ENCODE measurements around the gene TXNRD1. TPM values are rescaled to one million over a fixed set of nuclear protein-coding genes. Genes with fewer than 3 reads are reported as not detected.
"Not testable (repeated sequence)": the region's sequence is repeated elsewhere in the genome, so short reads cannot be mapped to it uniquely, and the experiment has no call there.

TXNRD1 gene
- total RNA-seq, 2 donors from 2014 or later, result 75.8 to 103 TPM

DNA sequence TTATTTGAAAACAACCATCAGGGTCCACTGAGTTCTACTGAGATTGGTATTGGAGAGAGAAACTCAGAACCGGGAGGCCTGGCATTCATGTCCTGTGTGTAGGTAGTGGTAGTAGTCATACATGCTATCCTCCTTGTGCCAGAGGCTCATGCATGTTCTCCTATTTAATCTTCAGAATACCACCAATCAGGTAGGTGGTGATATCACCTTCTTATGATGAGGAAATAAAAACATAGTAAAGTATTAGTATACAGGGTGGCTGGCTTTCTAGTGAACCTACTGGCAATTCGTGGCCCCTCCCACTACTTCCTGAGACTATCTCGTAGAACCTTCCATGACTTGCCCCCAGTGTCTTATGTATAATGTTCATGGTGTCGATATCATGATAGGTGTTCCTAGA, 47.4 kb downstream of the TXNRD1 start:
- no peak for ATAC-seq
- H3K36me3 Mint-ChIP-seq, result no peaks in the 10 kb centered on the region
- no peaks in the 10 kb centered on the region for H3K27me3 Mint-ChIP-seq
- no peak for DNase-seq (ENCODE audit: low spot score)
- no peaks in the 10 kb centered on the region for H3K4me1 Mint-ChIP-seq (ENCODE audit: low read depth in 2 of 2)
- H3K4me3 Mint-ChIP-seq, result no peak overlapping the region
- no peaks in the 10 kb centered on the region for H3K9me3 Mint-ChIP-seq
- no peak overlapping the region for H3K27ac Mint-ChIP-seq

DNA sequence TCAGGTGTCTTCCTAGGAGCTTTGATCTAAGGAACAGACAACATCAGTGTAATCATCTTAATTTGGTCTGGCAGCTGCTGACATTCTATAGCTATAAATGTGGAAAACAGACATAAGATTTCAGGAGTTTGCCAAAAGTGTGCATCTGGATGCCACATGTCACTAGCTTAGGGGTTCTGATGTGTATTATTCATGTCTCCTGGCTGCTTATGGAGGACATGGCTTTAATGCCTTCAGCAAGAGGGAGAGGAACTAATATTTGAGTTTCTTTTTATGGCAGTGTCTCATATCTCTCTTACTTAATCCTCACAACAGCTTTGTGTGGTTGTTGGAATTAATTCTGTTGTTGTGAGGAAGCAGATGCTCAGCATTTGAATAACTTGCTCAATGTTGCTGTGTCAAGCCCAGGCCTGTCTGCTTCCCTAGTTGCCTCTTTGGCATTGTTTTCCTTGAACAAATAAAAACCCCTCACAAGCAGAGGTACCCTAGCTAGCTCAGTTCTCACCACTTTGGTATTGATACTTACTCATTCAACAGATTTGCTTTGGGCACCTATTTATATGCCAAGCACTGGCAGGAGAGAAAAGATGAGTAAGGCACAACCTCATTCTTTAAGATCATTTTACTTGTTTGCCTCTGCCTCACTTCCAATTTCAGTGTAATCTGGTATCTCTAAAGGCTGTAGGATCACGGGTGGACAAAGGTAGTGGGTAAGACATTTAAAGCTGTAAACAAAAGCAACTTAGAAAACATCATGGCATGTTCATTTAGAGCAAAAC, 48.2 kb downstream of the TXNRD1 start:
- H3K4me1 Mint-ChIP-seq (ENCODE audit: low read depth in 2 of 2), result no peaks in the 10 kb centered on the region
- H3K9me3 Mint-ChIP-seq, result no peaks in the 10 kb centered on the region
- no peak overlapping the region for H3K4me3 Mint-ChIP-seq
- ATAC-seq (no peak), DNase-seq (ENCODE audit: low spot score) (no peak)
- no peaks in the 10 kb centered on the region for H3K36me3 Mint-ChIP-seq
- H3K27me3 Mint-ChIP-seq, result no peaks in the 10 kb centered on the region
- no peak overlapping the region for H3K27ac Mint-ChIP-seq

GRCh38 chr12:104265436-104265835, 49.9 kb downstream of the TXNRD1 start:
- not testable (repeated sequence) for H3K4me3 Mint-ChIP-seq; H3K27ac Mint-ChIP-seq; H3K9me3 Mint-ChIP-seq; ATAC-seq; H3K27me3 Mint-ChIP-seq; H3K36me3 Mint-ChIP-seq; DNase-seq (ENCODE audit: low spot score); H3K4me1 Mint-ChIP-seq (ENCODE audit: low read depth in 2 of 2)

GRCh38 chr12:104272938-104273337, 57.4 kb downstream of the TXNRD1 start:
- Mint-ChIP-seq H3K4me1 (ENCODE audit: low read depth in 2 of 2) (peaks cover 8 to 14% of the 10 kb centered on the region in 2 donors), H3K9me3 (no peaks in the 10 kb centered on the region), H3K4me3 (no peak overlapping the region), H3K36me3 (no peaks in the 10 kb centered on the region), H3K27ac (no peak overlapping the region), H3K27me3 (no peaks in the 10 kb centered on the region)
- ATAC-seq, result no peak
- no peak for DNase-seq (ENCODE audit: low spot score)

- Mint-ChIP-seq H3K9me3 (no peaks in the 10 kb centered on the region), H3K4me1 (ENCODE audit: low read depth in 2 of 2) (peaks cover 8 to 14% of the 10 kb centered on the region in 2 donors), H3K4me3 (no peak overlapping the region), H3K36me3 (no peaks in the 10 kb centered on the region), H3K27ac (no peak overlapping the region), H3K27me3 (no peaks in the 10 kb centered on the region)
- DNase-seq (ENCODE audit: low spot score), result no peak
- no peak for ATAC-seq
Measured at GRCh38 chr12:104273503-104273902, 57.9 kb downstream of the TXNRD1 start.

GRCh38 chr12:104274811-104275210, 59.2 kb downstream of the TXNRD1 start:
- no peak overlapping the region for H3K4me3 Mint-ChIP-seq
- H3K36me3 Mint-ChIP-seq, result no peaks in the 10 kb centered on the region
- H3K4me1 Mint-ChIP-seq (ENCODE audit: low read depth in 2 of 2), result peaks cover 8 to 14% of the 10 kb centered on the region in 2 donors
- H3K9me3 Mint-ChIP-seq, result no peaks in the 10 kb centered on the region
- H3K27me3 Mint-ChIP-seq, result peaks cover 0 to under 1% of the 10 kb centered on the region in 2 donors
- no peak overlapping the region for H3K27ac Mint-ChIP-seq
- no peak for ATAC-seq
- no peak for DNase-seq (ENCODE audit: low spot score)

DNA sequence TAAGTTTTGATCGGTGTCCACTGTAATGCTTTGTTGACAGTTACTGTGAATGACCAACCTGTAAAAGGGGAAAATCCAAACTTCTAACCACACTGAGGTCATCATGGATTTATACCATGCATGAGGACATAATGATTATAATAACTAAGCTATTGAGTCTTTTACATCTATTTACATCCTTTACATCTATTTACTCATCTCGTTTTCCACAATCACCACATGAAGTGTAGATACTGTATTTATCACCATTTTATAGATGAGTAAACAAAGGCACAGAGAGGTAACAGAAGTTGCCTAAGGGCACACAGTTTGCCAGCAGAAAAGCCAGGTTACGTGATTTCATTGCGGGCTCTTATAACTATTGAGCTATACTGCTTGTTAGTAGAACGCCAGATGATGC, 60.1 kb downstream of the TXNRD1 start:
- H3K9me3 Mint-ChIP-seq, result no peaks in the 10 kb centered on the region
- no peak for ATAC-seq
- peak overlapping the region; percentile 2 for H3K4me3 Mint-ChIP-seq
- H3K4me1 Mint-ChIP-seq (ENCODE audit: low read depth in 2 of 2), result peaks cover 8 to 14% of the 10 kb centered on the region in 2 donors
- DNase-seq (ENCODE audit: low spot score), result no peak
- peaks cover 3 to 7% of the 10 kb centered on the region in 2 donors for H3K27me3 Mint-ChIP-seq
- H3K36me3 Mint-ChIP-seq, result no peaks in the 10 kb centered on the region
- no peak overlapping the region for H3K27ac Mint-ChIP-seq

GRCh38 chr12:104276273-104277131, 60.9 kb downstream of the TXNRD1 start:
- ATAC-seq, result no peak
- no peaks in the 10 kb centered on the region for H3K9me3 Mint-ChIP-seq
- H3K4me1 Mint-ChIP-seq (ENCODE audit: low read depth in 2 of 2), result peaks cover 8 to 14% of the 10 kb centered on the region in 2 donors
- H3K4me3 Mint-ChIP-seq, result peak overlapping the region; percentile 2
- no peak overlapping the region for H3K27ac Mint-ChIP-seq
- H3K36me3 Mint-ChIP-seq, result no peaks in the 10 kb centered on the region
- peaks cover 7 to 15% of the 10 kb centered on the region in 2 donors for H3K27me3 Mint-ChIP-seq
- no peak for DNase-seq (ENCODE audit: low spot score)

DNA sequence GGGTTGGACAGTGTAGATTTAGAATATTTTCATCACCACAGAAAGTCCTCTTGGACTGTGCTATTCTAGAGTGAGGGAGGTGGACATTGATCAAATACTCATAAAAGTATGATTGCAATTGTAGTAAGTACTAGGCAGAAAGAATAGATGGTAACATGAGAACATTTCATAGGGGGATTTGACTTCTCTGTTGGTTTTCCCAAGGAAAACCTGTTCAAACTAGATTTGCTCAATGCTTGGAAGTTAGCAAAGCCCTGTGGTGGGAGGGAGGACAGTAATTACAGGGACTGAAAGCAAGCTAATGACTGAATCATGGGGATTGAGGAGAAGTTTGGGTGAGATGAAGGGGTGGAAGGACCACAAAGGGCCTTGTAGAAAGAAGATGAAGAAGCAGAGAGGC, 63.6 kb downstream of the TXNRD1 start:
- H3K4me3 Mint-ChIP-seq, result no peak overlapping the region
- no peaks in the 10 kb centered on the region for H3K9me3 Mint-ChIP-seq
- ATAC-seq (no peak), DNase-seq (ENCODE audit: low spot score) (no peak)
- peaks cover 8 to 10% of the 10 kb centered on the region in 2 donors for H3K4me1 Mint-ChIP-seq (ENCODE audit: low read depth in 2 of 2)
- no peaks in the 10 kb centered on the region for H3K36me3 Mint-ChIP-seq
- no peak overlapping the region for H3K27ac Mint-ChIP-seq
- H3K27me3 Mint-ChIP-seq, result peaks cover 10 to 20% of the 10 kb centered on the region in 2 donors

DNA sequence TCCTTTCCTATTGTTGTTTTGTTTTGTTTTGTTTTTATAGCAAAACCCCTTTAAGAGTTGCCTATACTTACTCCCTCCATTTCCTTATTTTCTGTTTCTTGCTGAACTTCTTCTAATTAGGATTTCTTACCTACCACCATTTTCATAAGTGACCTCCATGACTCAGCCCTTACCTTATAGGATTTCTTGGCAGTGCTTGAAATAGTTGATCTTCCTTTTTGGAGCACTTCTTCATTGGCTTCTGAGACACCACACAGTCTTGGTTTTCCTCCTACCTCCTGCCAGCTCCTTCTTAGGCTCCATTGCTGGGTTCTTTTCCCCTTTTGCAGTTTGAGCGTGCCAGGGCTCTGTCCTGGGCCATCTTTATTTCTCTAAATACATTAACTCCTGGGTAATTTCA, 64.5 kb downstream of the TXNRD1 start:
- Mint-ChIP-seq H3K27ac (no peak overlapping the region), H3K4me1 (ENCODE audit: low read depth in 2 of 2) (peaks cover 8 to 10% of the 10 kb centered on the region in 2 donors), H3K4me3 (no peak overlapping the region), H3K9me3 (no peaks in the 10 kb centered on the region), H3K27me3 (peaks cover 10 to 20% of the 10 kb centered on the region in 2 donors), H3K36me3 (no peaks in the 10 kb centered on the region)
- ATAC-seq, result no peak
- no peak for DNase-seq (ENCODE audit: low spot score)

GRCh38 chr12:104280717-104281458, 65.3 kb downstream of the TXNRD1 start:
- no peaks in the 10 kb centered on the region for H3K36me3 Mint-ChIP-seq
- DNase-seq (ENCODE audit: low spot score) (no peak), ATAC-seq (no peak)
- H3K9me3 Mint-ChIP-seq, result no peaks in the 10 kb centered on the region
- H3K4me1 Mint-ChIP-seq (ENCODE audit: low read depth in 2 of 2), result peaks cover 9 to 13% of the 10 kb centered on the region in 2 donors
- H3K4me3 Mint-ChIP-seq, result no peak overlapping the region
- H3K27me3 Mint-ChIP-seq, result peaks cover 10 to 20% of the 10 kb centered on the region in 2 donors
- H3K27ac Mint-ChIP-seq, result no peak overlapping the region

DNA sequence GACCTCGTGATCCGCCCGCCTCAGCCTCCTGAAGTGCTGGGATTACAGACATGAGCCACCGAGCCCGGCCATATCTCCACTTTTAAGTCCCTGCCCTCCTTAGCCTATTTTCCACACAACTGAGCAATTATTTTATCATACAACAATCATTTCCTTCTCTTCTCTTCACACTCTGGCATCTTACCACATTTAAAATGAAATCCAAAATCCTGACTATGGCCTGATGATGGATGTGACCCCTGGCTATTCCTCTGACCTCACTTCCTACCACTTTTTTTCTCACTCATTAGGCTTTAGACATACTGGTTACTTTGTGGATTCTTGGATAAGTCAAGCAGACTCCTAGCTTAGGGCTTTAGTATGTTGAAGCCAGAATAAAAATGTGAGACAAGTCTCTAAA, 66.1 kb downstream of the TXNRD1 start:
- no peak overlapping the region for H3K27ac Mint-ChIP-seq
- no peak for DNase-seq (ENCODE audit: low spot score)
- peaks cover 9 to 13% of the 10 kb centered on the region in 2 donors for H3K4me1 Mint-ChIP-seq (ENCODE audit: low read depth in 2 of 2)

DNA sequence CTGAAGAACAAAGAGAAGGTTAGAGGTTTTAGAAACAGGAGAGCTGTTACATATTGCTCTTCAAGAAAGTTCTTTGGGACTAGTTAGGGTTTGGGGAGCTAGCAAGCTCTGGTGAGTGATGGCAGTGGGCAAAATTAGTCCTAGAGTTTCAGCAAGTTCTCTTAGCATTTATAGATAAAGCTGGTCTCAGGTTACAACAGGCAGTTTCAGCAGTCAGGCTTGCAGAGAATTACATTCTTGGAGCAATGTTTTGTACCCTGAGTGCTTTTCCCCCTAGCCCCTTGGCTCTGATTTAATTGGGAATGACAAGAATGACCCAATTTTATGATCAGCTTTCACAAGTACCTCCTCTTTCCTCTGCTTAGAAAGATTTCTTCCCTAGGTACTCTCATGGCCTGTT, 66.5 kb downstream of the TXNRD1 start:
- DNase-seq (ENCODE audit: low spot score) (no peak), ATAC-seq (no peak)
- no peaks in the 10 kb centered on the region for H3K36me3 Mint-ChIP-seq
- no peaks in the 10 kb centered on the region for H3K9me3 Mint-ChIP-seq
- H3K27me3 Mint-ChIP-seq, result peaks cover 10 to 20% of the 10 kb centered on the region in 2 donors
- peaks cover 13 to 17% of the 10 kb centered on the region in 2 donors for H3K4me1 Mint-ChIP-seq (ENCODE audit: low read depth in 2 of 2)
- H3K4me3 Mint-ChIP-seq, result no peak overlapping the region
- no peak overlapping the region for H3K27ac Mint-ChIP-seq

More for the DNA sequence above, 66.1 kb downstream of the TXNRD1 start:
- H3K36me3 Mint-ChIP-seq, result no peaks in the 10 kb centered on the region
- H3K27me3 Mint-ChIP-seq, result peaks cover 10 to 20% of the 10 kb centered on the region in 2 donors
- H3K9me3 Mint-ChIP-seq, result no peaks in the 10 kb centered on the region
- no peak for ATAC-seq
- no peak overlapping the region for H3K4me3 Mint-ChIP-seq

All from natural killer cell treated with Interleukin-12 subunit alpha and Interleukin-12 subunit beta and Interleukin-15 and Interleukin-18, amount 100 ng/mL, for 72 hours (primary cell).